GM12878 (cell line): ENCODE data around the gene CERCAM. TPM values are rescaled to one million over a fixed set of nuclear protein-coding genes. Genes with fewer than 3 reads are reported as not detected.

Experiments
- ATAC-seq: fragments of 200-7000 bp; cut with Tn5 transposase; 3 replicates; pipeline ENCODE4 v1.9.1; 2020; ENCODE audit warnings: mild to moderate bottlenecking, moderate library complexity
- BruUV-seq: library from RNA; stranded (reverse); fragments of 400-500 nt; replicated peaks from 2 replicates; lab custom pipeline; 2021; lab: Mats Ljungman, UMichigan
- CTCF ChIA-PET: fragments of 300-600 bp; sonication (Branson Sonifier 250); formaldehyde crosslinking; extraction: SDS; loops from one replicate; lab custom pipeline; 2021; ENCODE audit warnings: inconsistent platforms; lab: Yijun Ruan, JAX
- POLR2A ChIA-PET: fragments of 350-600 bp; formaldehyde crosslinking; extraction: SDS; loops from one replicate; lab custom pipeline; 2021; ENCODE audit warnings: inconsistent platforms; lab: Charles Lee
- RAD21 ChIA-PET: fragments of 300-600 bp; sonication (Branson Sonifier 250); formaldehyde crosslinking; loops from one replicate; lab custom pipeline; 2023; ENCODE audit warnings: antibody characterized with exemption; ENCODE audit not compliant: unreplicated experiment; lab: Charles Lee
- SMC1A ChIA-PET: fragments of 300-600 bp; sonication (Branson Sonifier 250); formaldehyde crosslinking; loops from one replicate; lab custom pipeline; 2023; ENCODE audit not compliant: unreplicated experiment, uncharacterized antibody; lab: Charles Lee
- DNase-seq: peaks from one replicate; pipeline ENCODE4 v3.0.0-alpha.2; 2011; ENCODE audit warnings: low read depth, low spot score
- FAIRE-seq: peaks from 3 replicates; lab custom pipeline; 2011; peaks lifted over from hg19 to GRCh38; lab: Jason Lieb, UNC
- H2AFZ ChIP-seq: 2 replicates; pipeline ENCODE4 v1.6.0; 2011; ENCODE audit warnings: low read depth, low read length, control low read depth; ENCODE audit not compliant: control insufficient read depth
- H3K27ac ChIP-seq: 2 replicates; pipeline ENCODE4 v1.5.1; 2011; ENCODE audit warnings: control low read depth; ENCODE audit not compliant: control insufficient read depth, insufficient read depth
- H3K27me3 ChIP-seq, 2 experiments: replicated peaks in 1 of 2; 2 replicates each; pipeline versions ENCODE4 v1.6.0 to v1.6.1; 2011; ENCODE audit warnings: low read length in 1 of 2; ENCODE audit not compliant: control insufficient read depth in 2 of 2, insufficient read depth in 2 of 2
- H3K36me3 ChIP-seq, 2 experiments: 2 replicates each; pipeline ENCODE4 v1.5.1; 2011; ENCODE audit warnings: low read length in 1 of 2; ENCODE audit not compliant: control insufficient read depth in 2 of 2, insufficient read depth in 2 of 2
- H3K4me1 ChIP-seq: 2 replicates; pipeline ENCODE4 v1.6.1; 2011; ENCODE audit warnings: mild to moderate bottlenecking, low read length, moderate library complexity, mixed read lengths; ENCODE audit not compliant: control insufficient read depth, insufficient read depth
- H3K4me2 ChIP-seq: 2 replicates; pipeline ENCODE4 v1.6.0; 2011; ENCODE audit warnings: control low read depth; ENCODE audit not compliant: control insufficient read depth, insufficient read depth
- H3K4me3 ChIP-seq: fragments of 200-600 bp; sonication (generic); 2 replicates; pipeline ENCODE4 v1.5.1; 2016
- H3K79me2 ChIP-seq: 2 replicates; pipeline ENCODE4 v1.6.0; 2011; ENCODE audit warnings: low read length; ENCODE audit not compliant: control insufficient read depth, insufficient read depth
- H3K9ac ChIP-seq: 2 replicates; pipeline ENCODE4 v1.8.0; 2011; ENCODE audit warnings: low read length, control low read depth, mixed read lengths; ENCODE audit not compliant: control insufficient read depth, insufficient read depth
- H3K9me3 ChIP-seq: replicated peaks from 3 replicates; pipeline ENCODE4 v1.5.1; 2011; ENCODE audit warnings: mild to moderate bottlenecking, low read length; ENCODE audit not compliant: control insufficient read depth, insufficient read depth
- H4K20me1 ChIP-seq: 2 replicates; pipeline ENCODE4 v1.6.0; 2011; ENCODE audit not compliant: control insufficient read depth, insufficient read depth
- ATF7 ChIP-seq: fragments of 450-650 bp; IDR thresholded peaks from 2 replicates; pipeline ENCODE4 v1.6.1; 2016; ENCODE audit warnings: low read depth, mild to moderate bottlenecking
- E4F1 ChIP-seq: fragments of 450-650 bp; IDR thresholded peaks from 2 replicates; pipeline ENCODE4 v1.6.1; 2018; ENCODE audit warnings: borderline replicate concordance, mild to moderate bottlenecking; ENCODE audit not compliant: partially characterized antibody
- HDGF ChIP-seq: fragments of 450-650 bp; IDR thresholded peaks from 2 replicates; pipeline ENCODE4 v1.6.1; 2016; ENCODE audit warnings: antibody characterized with exemption
- IKZF1 ChIP-seq: fragments of 450-650 bp; conservative IDR thresholded peaks from 2 replicates; pipeline ENCODE4 v1.6.1; 2017; ENCODE audit warnings: antibody characterized with exemption, mild to moderate bottlenecking
- MAX ChIP-seq: IDR thresholded peaks from 2 replicates; pipeline ENCODE4 v1.6.1; 2012; ENCODE audit warnings: low read depth, low read length, improper control_type of control experiment
- MLLT1 ChIP-seq: fragments of 450-650 bp; IDR thresholded peaks from 2 replicates; pipeline ENCODE4 v1.6.1; 2016; ENCODE audit warnings: mild to moderate bottlenecking
- SUPT20H ChIP-seq: IDR thresholded peaks from 2 replicates; pipeline ENCODE4 v1.6.1; 2011; ENCODE audit warnings: low read depth, mild to moderate bottlenecking, low read length, moderate library complexity, borderline replicate concordance; ENCODE audit not compliant: control insufficient read depth
- SUZ12 ChIP-seq: fragments of 200-600 bp; sonication (generic); IDR thresholded peaks from one replicate; pipeline ENCODE4 v1.6.1; 2018; ENCODE audit warnings: antibody characterized with exemption, mild to moderate bottlenecking; ENCODE audit not compliant: unreplicated experiment
- ZBTB11 ChIP-seq: fragments of 450-650 bp; formaldehyde crosslinking; IDR thresholded peaks from 2 replicates; pipeline ENCODE4 v1.5.0; 2022; ENCODE audit warnings: mild to moderate bottlenecking, missing genetic modification characterization
- ZNF687 ChIP-seq: fragments of 450-650 bp; IDR thresholded peaks from 2 replicates; pipeline ENCODE4 v1.6.1; 2017; ENCODE audit warnings: mild to moderate bottlenecking, moderate library complexity
- WGBS: methylation state at CpG from one replicate; pipeline ENCODE4 v1.1.6; 2016; ENCODE audit warnings: low lambda C conversion rate; ENCODE audit not compliant: insufficient replicate concordance, insufficient coverage; ENCODE audit errors: missing lambda C conversion rate; 5-methylcytosine and 5-hydroxymethylcytosine counted together
- in situ Hi-C: fragments of 300-500 bp; cut with MboI; formaldehyde crosslinking; loops from 9 replicates; pipeline ENCODE4 v1.14.3; 2018; ENCODE audit warnings: mixed read lengths
- intact Hi-C: fragments of 100-400 bp; cut with micrococcal nuclease; formaldehyde crosslinking; loops from one replicate; pipeline ENCODE4 v1.14.2; 2022; ENCODE audit not compliant: unreplicated experiment
- polyA plus RNA-seq, 11 experiments: library from polyadenylated mRNA; depleted of rRNA in 4 of 11; unstranded in 6 of 11; stranded (reverse) in 5 of 11; fragments of >200 nt; fragmentation: Nextera tagmentation in 4 of 11; fragmentation: Illumina TruSeq in 1 of 11; extraction: Ambion mirVana in 4 of 11; extraction: Trizol in 1 of 11; gene quantifications; 1 replicate in 1 of 11; 2 replicates in 10 of 11; pipeline versions ENCODE4 v1.2.1 to v1.2.3, GENCODE V29; 2011 to 2016; ENCODE audit warnings: inconsistent platforms in 2 of 11, missing spikeins in 2 of 11, low read depth in 1 of 11
- total RNA-seq, 4 experiments: library from RNA; depleted of rRNA in 3 of 4; stranded (reverse); fragments of >200 nt in 3 of 4; fragmentation: Illumina TruSeq in 1 of 4; extraction: Trizol in 1 of 4; gene quantifications; 2 replicates each; pipeline versions ENCODE4 v1.2.1 to v1.2.3, GENCODE V29; 2013 to 2021

Gene CERCAM
- total and polyA plus RNA-seq, 10 of the 15 experiments (the other 5 are each of a cell fraction or from before 2014, with no cell fraction given) = 0.05 to 6.7 (median 0.71) TPM

- TF ChIP-seq ZBTB11 (CRISPR knock-in tag) = no peak
- TF ChIP-seq MAX = no peak
- TF ChIP-seq HDGF = no peak
Measured at GRCh38 chr9:128374221-128374675, 46.4 kb upstream of the CERCAM start (continued).

- no peak for ATAC-seq
- no peak overlapping the region for H3K4me2 ChIP-seq
- H3K4me1 ChIP-seq = no peaks in the 10 kb centered on the region
- H3K9ac ChIP-seq = no peak overlapping the region
- ChIA-PET RAD21 (no interaction called here), SMC1A (no interaction called here), POLR2A (no interaction called here), CTCF (interaction anchor here (0.7 to 1.9 kb wide), 2 partner anchors 13 to 433 kb away, joined by 4 to 5 read pairs; no protein-coding TSS in a partner anchor)
- FAIRE-seq = no peak
- H2AFZ ChIP-seq = no peak overlapping the region
- H3K4me3 ChIP-seq = no peak overlapping the region
- in situ Hi-C loops (no loop called here), intact Hi-C loops (no loop called here)
- no peaks in the 10 kb centered on the region for H4K20me1 ChIP-seq
- no peaks in the 10 kb centered on the region for H3K27me3 ChIP-seq
- no peak for DNase-seq
- peaks cover 33% of the 10 kb centered on the region for H3K79me2 ChIP-seq
- no TSS peak for BruUV-seq
- 72% methylated on average over 5 of the region's 5 CpGs for WGBS
- no peaks in the 10 kb centered on the region for H3K9me3 ChIP-seq
- peaks cover 0 to 10% of the 10 kb centered on the region in 2 experiments; a peak in 1 of 4 replicates for H3K36me3 ChIP-seq
- no peak overlapping the region for H3K27ac ChIP-seq
- TF ChIP-seq SUPT20H = no peak
- no peak for TF ChIP-seq IKZF1
- no peak for TF ChIP-seq ATF7
- no peak for TF ChIP-seq SUZ12
- TF ChIP-seq E4F1 = no peak
- TF ChIP-seq MLLT1 = no peak
- no peak for TF ChIP-seq ZNF687
Measured at GRCh38 chr9:128375865-128376264, 44.8 kb upstream of the CERCAM start.
